Right lobe of liver (tissue), 6 donors: ENCODE measurements around the gene PRPF39. TPM values are rescaled to one million over a fixed set of nuclear protein-coding genes. Genes with fewer than 3 reads are reported as not detected.
"Not testable (repeated sequence)": the region's sequence is repeated elsewhere in the genome, so short reads cannot be mapped to it uniquely, and the experiment has no call there.

Experiments used
- ATAC-seq, 4 donors: fragments of 200-7000 bp; cut with Tn5 transposase; one replicate each; pipeline ENCODE4 v1.9.1; 2020; ENCODE audit warnings: mild to moderate bottlenecking in 4 of 4, moderate library complexity in 4 of 4
- DNase-seq, 3 donors: peaks; one replicate each; pipeline ENCODE4 v3.0.0-alpha.2; 2020
- H3K27ac ChIP-seq, 3 donors: fragments of 200-600 bp; one replicate each; pipeline ENCODE4 v1.8.0; 2022
- H3K27me3 ChIP-seq, 2 donors: fragments of 200-600 bp; one replicate each; pipeline ENCODE4 v1.8.0; 2022
- H3K36me3 ChIP-seq, 4 donors: fragments of 200-600 bp; sonication (generic) in 1 of 4; one replicate each; pipeline versions ENCODE4 v1.5.1 to v1.8.0; 2017 to 2022; ENCODE audit warnings: control low read depth in 1 of 4
- H3K4me1 ChIP-seq, 4 donors: fragments of 200-600 bp; sonication (generic) in 1 of 4; one replicate each; pipeline versions ENCODE4 v1.5.1 to v1.8.0; 2017 to 2022; ENCODE audit warnings: control low read depth in 1 of 4
- H3K4me3 ChIP-seq, 3 donors: fragments of 200-600 bp; one replicate each; pipeline ENCODE4 v1.8.0; 2022
- H3K9me3 ChIP-seq, 4 donors: fragments of 200-600 bp; sonication (generic) in 1 of 4; one replicate each; pipeline versions ENCODE4 v1.5.1 to v1.8.0; 2017 to 2022; ENCODE audit warnings: control low read depth in 1 of 4
- CTCF ChIP-seq, 4 donors: fragments of 200-600 bp in 3 of 4; fragments of 450-650 bp in 1 of 4; IDR thresholded peaks; one replicate each; pipeline versions ENCODE4 v1.5.1 to v1.8.0; 2016 to 2022; ENCODE audit warnings: antibody characterized with exemption in 4 of 4, mild to moderate bottlenecking in 2 of 4
- POLR2A ChIP-seq: fragments of 450-650 bp; IDR thresholded peaks from one replicate; pipeline ENCODE4 v1.6.1; 2017; ENCODE audit warnings: antibody characterized with exemption, mild to moderate bottlenecking
- WGBS: methylation state at CpG from one replicate; pipeline ENCODE4 v1.1.6; 2018; ENCODE audit warnings: low coverage, low lambda C conversion rate; ENCODE audit not compliant: insufficient coverage; ENCODE audit errors: missing lambda C conversion rate; 5-methylcytosine and 5-hydroxymethylcytosine counted together
- intact Hi-C, 2 donors: fragments of 100-400 bp; cut with DNase I; formaldehyde crosslinking; loops; one replicate each; pipeline versions ENCODE4 v1.11.2 to v1.14.1; 2022
- total RNA-seq, 6 experiments: library from RNA; depleted of rRNA in 2 of 6; stranded (reverse); fragments of >200 nt in 2 of 6; fragmentation: NEBNext Ultra II Directional in 3 of 6; extraction: Animal tissue kit (Norgen Biotek cat#: 25700) in 3 of 6; gene quantifications; one replicate each; pipeline versions ENCODE4 v1.1.0 to v1.2.4, GENCODE V29; 2016 to 2023
- donor health status: DM: no; HTN: yes; CAD: no.
- donor health status: DM: no; HTN: no; CAD: no.
- donor health status: DM: no; HTN: no; CAD: no.
- donor health status: DM: no; HTN: yes; CAD: no.
- donor health status: DM: no; HTN: yes; CAD: no.

The PRPF39 gene
- total RNA-seq, 6 experiments from 2014 or later = 7.3 to 15.1 (median 10.4) TPM

DNA sequence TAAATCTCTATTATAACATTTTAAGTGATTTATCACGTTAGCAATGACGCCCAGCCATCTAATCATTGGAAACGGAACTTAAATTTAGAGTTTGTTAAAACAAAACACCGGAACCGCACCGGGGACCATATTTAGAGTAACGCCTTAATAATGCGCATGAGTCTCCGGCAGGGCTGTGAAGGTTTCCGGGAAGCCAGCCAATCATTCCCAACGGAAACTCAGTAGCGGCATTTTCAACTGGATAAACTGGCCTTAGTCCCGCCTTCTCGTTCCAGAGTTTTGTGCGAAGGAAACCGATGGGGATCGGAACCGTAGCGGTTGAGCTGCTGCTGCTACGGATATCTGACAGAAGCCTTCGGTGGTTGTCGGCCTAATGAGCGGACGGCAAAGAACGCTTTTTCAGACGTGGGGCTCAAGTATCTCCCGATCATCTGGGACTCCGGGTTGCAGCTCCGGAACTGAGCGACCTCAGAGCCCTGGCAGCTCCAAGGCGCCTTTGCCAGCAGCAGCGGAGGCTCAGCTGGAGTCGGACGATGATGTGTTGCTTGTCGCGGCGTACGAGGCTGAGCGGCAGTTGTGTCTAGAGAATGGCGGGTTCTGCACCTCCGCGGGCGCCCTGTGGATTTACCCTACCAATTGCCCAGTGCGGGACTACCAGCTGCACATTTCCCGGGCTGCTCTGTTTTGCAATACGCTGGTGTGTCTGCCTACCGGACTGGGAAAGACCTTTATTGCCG, 51.9 kb downstream of the PRPF39 start, which contains the start of gene FANCM:
FANCM (plus strand) TSS at position 272 of the 737 bp plus-strand sequence; CDS start at position 374, 102 bp downstream.
- intact Hi-C loops = no loop called here
- whole genome bisulfite sequencing = 0% methylated on average over 21 of the region's 48 CpGs

DNA sequence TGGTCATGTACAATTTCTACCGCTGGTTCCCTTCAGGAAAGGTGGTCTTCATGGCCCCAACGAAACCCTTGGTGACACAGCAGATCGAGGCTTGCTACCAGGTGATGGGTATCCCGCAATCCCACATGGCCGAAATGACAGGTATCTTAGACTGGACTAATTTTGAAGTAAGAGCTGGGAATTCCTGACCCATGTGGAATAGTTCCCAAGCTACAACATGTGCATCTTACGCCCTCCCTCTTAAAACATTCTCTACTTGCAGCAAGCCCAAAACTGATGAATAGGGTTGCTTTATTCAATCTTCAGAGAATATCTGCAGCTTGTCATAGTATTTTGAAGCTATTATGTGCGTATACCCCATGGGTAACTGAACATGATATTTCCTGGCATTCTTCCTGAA, 52.5 kb downstream of the PRPF39 start:
- Histone ChIP-seq H3K27me3 (no peaks in the 10 kb centered on the region), H3K36me3 (no peaks in the 10 kb centered on the region), H3K27ac (no peak overlapping the region), H3K4me3 (peak overlapping the region; percentile 57 to 83 (median 74)), H3K4me1 (peaks cover 0 to 11% (median 6%) of the 10 kb centered on the region in 4 donors), H3K9me3 (no peaks in the 10 kb centered on the region)
- 0% methylated on average over 5 of the region's 7 CpGs for WGBS
- ATAC-seq (no peak), DNase-seq (no peak)
- TF ChIP-seq CTCF (IDR thresholded peaks at IDR 0.05) (no peak), POLR2A (no peak)
- intact Hi-C loops = no loop called here

More for the DNA sequence above, 51.9 kb downstream of the PRPF39 start, which contains the start of gene FANCM:
- no peaks in the 10 kb centered on the region for H3K27me3 ChIP-seq
- no peaks in the 10 kb centered on the region for H3K36me3 ChIP-seq
- H3K4me1 ChIP-seq = peaks cover 0 to 11% (median 6%) of the 10 kb centered on the region in 4 donors
- H3K9me3 ChIP-seq = no peaks in the 10 kb centered on the region
- peak; percentile 85 to 94 (median 86) for DNase-seq
- peak within 1 kb of the TSS; percentile 57 to 83 (median 74) for H3K4me3 ChIP-seq
- H3K27ac ChIP-seq = peak within 1 kb of the TSS; percentile 77 to 83 (median 78)
- ATAC-seq = peak; percentile 70 to 75 (median 72)
- peak; percentile 23 for TF ChIP-seq POLR2A
- peak in 1 of 4 donors; percentile 12 for TF ChIP-seq CTCF (IDR thresholded peaks at IDR 0.05)

- WGBS = 90% methylated on average over 3 of the region's 6 CpGs
- intact Hi-C loops = no loop called here
Measured at GRCh38 chr14:45140661-45141187, 56.8 kb downstream of the PRPF39 start.

DNA sequence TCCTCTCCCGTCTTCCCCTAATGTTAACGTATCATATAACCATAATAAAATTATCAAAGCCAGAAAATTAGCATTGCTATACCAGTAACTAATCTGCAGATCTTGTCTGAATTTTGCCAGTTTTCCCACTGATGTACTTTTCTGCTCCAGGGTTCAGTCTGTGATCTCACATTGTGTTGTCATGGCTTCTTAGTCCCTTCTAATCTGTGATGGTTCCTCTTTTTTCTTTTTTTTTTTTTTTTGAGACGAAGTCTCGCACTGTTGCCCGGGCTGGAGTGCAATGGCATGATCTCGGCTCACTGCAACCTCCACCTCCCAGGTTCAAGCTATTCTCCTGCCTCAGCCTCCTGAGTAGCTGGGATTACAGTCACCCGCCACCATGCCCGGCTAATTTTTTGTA, 58.2 kb downstream of the PRPF39 start:
- 94% methylated on average over 6 of the region's 8 CpGs for WGBS
- ATAC-seq, intact Hi-C loops, H3K27me3 ChIP-seq, H3K27ac ChIP-seq, H3K9me3 ChIP-seq, H3K4me3 ChIP-seq, DNase-seq, H3K36me3 ChIP-seq, H3K4me1 ChIP-seq: not testable (repeated sequence)

More at GRCh38 chr14:45140661-45141187, 56.8 kb downstream of the PRPF39 start:
- H3K4me3 ChIP-seq = no peak overlapping the region
- H3K4me1 ChIP-seq = peaks cover 0 to 11% (median 6%) of the 10 kb centered on the region in 4 donors
- H3K27ac ChIP-seq = no peak overlapping the region
- no peak for ATAC-seq
- DNase-seq = no peak
- no peaks in the 10 kb centered on the region for H3K9me3 ChIP-seq
- no peaks in the 10 kb centered on the region for H3K27me3 ChIP-seq
- TF ChIP-seq CTCF (IDR thresholded peaks at IDR 0.05) (no peak), POLR2A (no peak)
- no peaks in the 10 kb centered on the region for H3K36me3 ChIP-seq

DNA sequence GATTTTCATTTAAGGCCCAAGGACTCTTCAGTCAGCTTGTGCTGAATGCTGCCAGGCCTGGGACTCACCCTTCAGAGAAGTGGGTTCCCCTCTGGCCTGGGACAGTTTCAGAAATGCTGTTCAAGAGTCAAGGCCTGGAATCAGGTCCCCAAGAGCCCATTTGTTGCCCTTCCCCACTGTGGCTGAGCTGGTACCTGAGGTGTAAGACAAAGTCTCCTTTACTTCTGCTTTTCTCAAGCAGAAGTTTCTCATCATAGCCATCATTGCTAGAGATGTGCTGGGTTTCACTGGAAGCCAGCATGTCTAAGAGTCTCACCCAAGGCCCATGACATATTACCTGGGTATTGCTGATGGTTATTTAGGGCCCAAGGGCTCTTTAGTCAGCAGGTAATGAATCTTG, 60.7 kb downstream of the PRPF39 start:
- H3K4me1 ChIP-seq = no peaks in the 10 kb centered on the region
- H3K36me3 ChIP-seq = no peaks in the 10 kb centered on the region
- no peaks in the 10 kb centered on the region for H3K9me3 ChIP-seq
- intact Hi-C loops = no loop called here
- no peaks in the 10 kb centered on the region for H3K27me3 ChIP-seq
- DNase-seq = no peak
- no peak overlapping the region for H3K4me3 ChIP-seq
- ATAC-seq = no peak
- TF ChIP-seq CTCF (IDR thresholded peaks at IDR 0.05) (no peak), POLR2A (no peak)
- no peak overlapping the region for H3K27ac ChIP-seq
